AG04449 (cell line): ENCODE results near the gene HAUS7.

Experiments
- CTCF ChIA-PET: fragments of 350-600 bp; formaldehyde crosslinking; extraction: SDS; loops from one replicate; lab custom pipeline; 2021; ENCODE audit warnings: antibody characterized with exemption; lab: Yijun Ruan, JAX
- POLR2A ChIA-PET: fragments of 400-600, 350-600 bp; formaldehyde crosslinking; extraction: SDS; loops from one replicate; lab custom pipeline; 2020; ENCODE audit warnings: antibody characterized with exemption, inconsistent platforms; lab: Yijun Ruan, JAX
- DNase-seq: peaks from one replicate; pipeline ENCODE4 v3.0.0-alpha.2; 2010; ENCODE audit warnings: low read depth, low spot score
- H3K4me3 ChIP-seq: 2 replicates; pipeline ENCODE4 v1.5.1; 2011; ENCODE audit warnings: low read depth, mild to moderate bottlenecking, control low read depth, low read length
- CTCF ChIP-seq: IDR thresholded peaks from one replicate; pipeline ENCODE4 v1.5.1; 2011; ENCODE audit warnings: mild to moderate bottlenecking, moderate library complexity, low read length, control low read depth, inconsistent platforms; ENCODE audit not compliant: insufficient read depth; ENCODE audit errors: missing control alignments

The HAUS7 gene

DNA sequence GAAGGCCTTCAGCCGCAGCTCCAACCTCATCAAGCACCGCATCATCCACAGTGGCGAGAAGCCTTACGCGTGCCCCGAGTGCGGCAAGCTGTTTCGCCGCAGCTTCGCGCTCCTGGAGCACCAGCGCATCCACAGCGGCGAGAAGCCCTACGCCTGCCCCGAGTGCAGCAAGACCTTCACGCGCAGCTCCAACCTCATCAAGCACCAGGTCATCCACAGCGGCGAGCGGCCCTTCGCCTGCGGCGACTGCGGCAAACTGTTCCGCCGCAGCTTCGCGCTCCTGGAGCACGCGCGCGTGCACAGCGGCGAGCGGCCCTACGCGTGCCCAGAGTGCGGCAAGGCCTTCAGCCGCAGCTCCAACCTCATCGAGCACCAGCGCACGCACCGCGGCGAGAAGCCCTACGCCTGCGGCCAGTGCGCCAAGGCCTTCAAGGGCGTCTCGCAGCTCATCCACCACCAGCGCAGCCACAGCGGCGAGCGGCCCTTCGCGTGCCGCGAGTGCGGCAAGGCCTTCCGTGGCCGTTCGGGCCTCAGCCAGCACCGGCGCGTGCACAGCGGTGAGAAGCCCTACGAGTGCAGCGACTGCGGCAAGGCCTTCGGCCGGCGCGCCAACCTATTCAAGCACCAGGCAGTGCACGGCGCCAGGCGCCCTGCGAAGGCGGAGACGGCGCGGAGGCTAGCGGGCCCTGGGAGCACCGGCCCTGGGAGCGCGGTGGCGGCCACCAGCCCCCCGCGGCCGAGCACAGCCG, 49.4 kb downstream of the HAUS7 start:
- H3K4me3 ChIP-seq = no peak overlapping the region
- ChIA-PET POLR2A (no interaction called here), CTCF (no interaction called here)
- TF ChIP-seq CTCF = no peak
- DNase-seq = no peak

DNA sequence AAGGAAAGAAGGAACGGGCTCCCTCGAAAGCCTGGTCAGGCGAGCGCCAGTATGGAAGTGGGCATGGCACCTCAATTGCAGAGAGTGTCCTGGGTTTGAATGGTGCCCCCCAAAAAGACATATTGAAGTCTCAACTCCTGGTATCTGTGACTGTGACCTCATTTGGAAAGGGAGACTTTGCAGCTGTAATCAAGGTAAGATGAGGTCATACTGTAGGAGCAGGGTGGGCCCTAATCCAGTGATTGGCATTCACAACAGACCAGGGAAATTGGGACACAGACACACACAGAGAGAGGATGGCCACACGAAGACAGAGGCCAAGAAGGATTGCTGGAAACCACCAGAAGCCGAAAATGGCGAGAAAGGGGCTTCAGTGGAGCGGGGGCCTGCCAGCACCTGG, 52.7 kb downstream of the HAUS7 start:
- ChIA-PET CTCF (no interaction called here), POLR2A (no interaction called here)
- DNase-seq = no peak
- TF ChIP-seq CTCF = no peak
- H3K4me3 ChIP-seq = no peak overlapping the region

GRCh38 chrX:153416781-153417450, 53.5 kb downstream of the HAUS7 start:
- POLR2A ChIA-PET = no interaction called here
- H3K4me3 ChIP-seq = no peak overlapping the region
- CTCF ChIA-PET = interaction anchor here (0.6 kb wide), 1 partner anchor 21 kb away, joined by 3 read pairs; no protein-coding TSS in a partner anchor
- no peak for DNase-seq
- TF ChIP-seq CTCF = no peak

GRCh38 chrX:153414856-153415510, 55.4 kb downstream of the HAUS7 start:
- no peak for DNase-seq
- TF ChIP-seq CTCF = no peak
- no peak overlapping the region for H3K4me3 ChIP-seq
- ChIA-PET CTCF (no interaction called here), POLR2A (no interaction called here)

DNA sequence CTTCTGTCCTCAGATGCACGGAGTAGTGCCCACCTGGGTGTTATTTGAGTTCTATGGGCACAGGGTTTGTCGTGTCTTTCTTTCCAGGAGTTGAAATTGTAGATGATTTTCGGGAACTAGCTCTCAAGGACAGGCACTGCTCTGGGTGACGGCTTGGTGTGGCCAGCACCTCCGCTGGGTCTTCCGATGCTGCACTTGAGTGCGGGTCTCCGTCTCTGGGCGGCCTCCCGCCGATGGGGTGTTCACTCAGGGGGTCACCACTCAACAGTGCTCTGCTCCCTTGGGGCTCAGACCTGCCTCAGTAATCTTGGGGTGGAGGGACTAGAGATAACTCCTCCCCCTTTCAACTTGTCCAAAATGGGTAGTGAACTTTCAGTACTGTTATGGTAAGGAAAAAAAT, 56.6 kb downstream of the HAUS7 start:
- CTCF ChIA-PET = no interaction called here
- no peak for DNase-seq
- no peak overlapping the region for H3K4me3 ChIP-seq
- POLR2A ChIA-PET = no interaction called here
- TF ChIP-seq CTCF = no peak
